GM23248 (cell line): ENCODE data around the gene IZUMO4. TPM values are rescaled to one million over a fixed set of nuclear protein-coding genes. Genes with fewer than 3 reads are reported as not detected.
A peak's percentile ranks its signal among the peaks of the same experiment; 100 is the strongest.

Experiments used
- DNase-seq: peaks from one replicate; pipeline ENCODE4 v3.0.0-alpha.2; 2015
- H2AFZ ChIP-seq: fragments of 200-600 bp; sonication (generic); 2 replicates; pipeline ENCODE4 v1.6.1; 2016; ENCODE audit warnings: antibody characterized with exemption
- H3F3A ChIP-seq: fragments of 200-600 bp; sonication (generic); 2 replicates; pipeline ENCODE4 v1.6.1; 2016; ENCODE audit warnings: mild to moderate bottlenecking, antibody characterized with exemption, mixed run types; ENCODE audit not compliant: insufficient read depth
- H3K27ac ChIP-seq: fragments of 200-600 bp; sonication (generic); 2 replicates; pipeline ENCODE4 v1.5.1; 2016; ENCODE audit warnings: mild to moderate bottlenecking
- H3K27me3 ChIP-seq: fragments of 200-600 bp; sonication (generic); replicated peaks from 2 replicates; pipeline ENCODE4 v1.6.1; 2016; ENCODE audit warnings: mild to moderate bottlenecking; ENCODE audit not compliant: insufficient read depth
- H3K36me3 ChIP-seq: fragments of 200-600 bp; sonication (generic); 2 replicates; pipeline ENCODE4 v1.6.1; 2016; ENCODE audit warnings: low read depth, mild to moderate bottlenecking
- H3K4me1 ChIP-seq: fragments of 200-600 bp; sonication (generic); 2 replicates; pipeline ENCODE4 v1.6.1; 2016; ENCODE audit warnings: mild to moderate bottlenecking; ENCODE audit not compliant: insufficient read depth
- H3K4me2 ChIP-seq: fragments of 200-600 bp; sonication (generic); one replicate; pipeline ENCODE4 v1.6.1; 2016; ENCODE audit warnings: mild to moderate bottlenecking; ENCODE audit not compliant: unreplicated experiment
- H3K4me3 ChIP-seq: fragments of 200-600 bp; sonication (generic); 2 replicates; pipeline ENCODE4 v1.5.1; 2016; ENCODE audit warnings: mild to moderate bottlenecking
- H3K79me2 ChIP-seq: fragments of 200-600 bp; sonication (generic); 2 replicates; pipeline ENCODE4 v1.6.1; 2016; ENCODE audit warnings: mild to moderate bottlenecking; ENCODE audit not compliant: insufficient read depth
- H3K9ac ChIP-seq: fragments of 200-600 bp; sonication (generic); 2 replicates; pipeline ENCODE4 v1.6.1; 2016; ENCODE audit warnings: mild to moderate bottlenecking
- H3K9me2 ChIP-seq: fragments of 200-600 bp; sonication (generic); 2 replicates; pipeline ENCODE4 v1.6.1; 2016; ENCODE audit warnings: mixed run types, mild to moderate bottlenecking, moderate library complexity; ENCODE audit not compliant: insufficient read depth
- H3K9me3 ChIP-seq: fragments of 200-600 bp; sonication (generic); one replicate; pipeline ENCODE4 v1.6.1; 2017; ENCODE audit warnings: low read depth
- H4K20me1 ChIP-seq: fragments of 200-600 bp; sonication (generic); 2 replicates; pipeline ENCODE4 v1.6.0; 2016; ENCODE audit not compliant: insufficient read depth
- EZH2 ChIP-seq: fragments of 200-600 bp; sonication (generic); IDR thresholded peaks from 2 replicates; pipeline ENCODE4 v1.6.1; 2018; ENCODE audit warnings: antibody characterized with exemption, mild to moderate bottlenecking; ENCODE audit not compliant: insufficient read depth, poor library complexity, severe bottlenecking
- EZH2phosphoT487 ChIP-seq: fragments of 200-600 bp; sonication (generic); IDR thresholded peaks from 2 replicates; pipeline ENCODE4 v1.6.1; 2018; ENCODE audit warnings: antibody characterized with exemption, moderate library complexity, mild to moderate bottlenecking, low read depth; ENCODE audit not compliant: insufficient read depth
- WGBS, 2 experiments: methylation state at CpG; one replicate each; pipeline ENCODE4 v1.1.6; 2015 to 2017; ENCODE audit warnings: low lambda C conversion rate in 2 of 2, low coverage in 1 of 2; ENCODE audit errors: missing lambda C conversion rate in 2 of 2; 5-methylcytosine and 5-hydroxymethylcytosine counted together
- in situ Hi-C: fragments of 300-500 bp; cut with MboI; formaldehyde crosslinking; loops from 2 replicates; pipeline ENCODE4 v1.15.0; 2020
- polyA plus RNA-seq: library from polyadenylated mRNA; unstranded; fragments of >200 nt; fragmentation: Nextera tagmentation; extraction: Ambion mirVana; gene quantifications from 2 replicates; pipeline ENCODE4 v1.2.1, GENCODE V29; 2016
- total RNA-seq: library from RNA; depleted of rRNA; stranded (reverse); fragments of >200 nt; shearing (Covaris generic); gene quantifications from 2 replicates; pipeline ENCODE4 v1.2.3, GENCODE V29; 2014

Gene IZUMO4
- total and polyA plus RNA-seq, 2 experiments from 2014 or later, result 0.89 to 1.6 TPM

DNA sequence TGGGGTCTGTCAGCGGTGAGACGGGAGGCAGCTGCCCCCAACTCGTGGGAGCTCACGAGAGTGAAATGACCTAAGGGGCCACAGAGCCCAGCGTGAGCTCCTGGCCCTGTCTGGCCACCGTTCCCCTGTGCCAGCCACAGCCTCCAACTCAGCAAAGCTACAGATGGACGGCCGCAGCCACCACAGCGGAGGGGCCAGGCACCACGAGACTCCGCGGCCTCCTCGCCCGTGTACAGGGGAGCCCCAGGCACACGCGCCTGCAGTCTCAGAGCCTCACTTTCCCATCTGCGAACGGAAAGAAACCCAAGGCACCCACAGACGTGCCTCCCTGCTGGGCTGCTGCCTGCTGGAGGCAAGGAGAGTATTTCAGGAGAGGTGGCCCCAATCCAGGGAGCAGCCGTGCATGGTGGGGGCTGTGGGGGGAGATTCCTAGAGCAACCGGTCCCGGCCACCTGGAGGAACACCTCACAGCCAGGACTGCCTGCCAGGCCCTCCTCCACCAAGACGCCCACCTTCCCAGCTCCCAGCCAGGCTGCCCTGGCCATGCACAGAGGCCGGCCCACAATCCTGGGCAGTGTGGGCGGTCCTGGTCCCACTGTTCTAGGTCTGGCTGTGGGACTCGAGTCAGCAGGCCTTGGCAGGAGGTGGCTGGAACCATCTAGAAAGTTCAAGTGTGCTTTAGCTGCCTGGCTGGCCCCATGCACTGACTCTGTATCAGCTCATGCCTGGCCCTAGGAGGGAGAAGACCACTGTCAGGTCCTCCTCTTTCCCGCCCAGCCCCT is 47.6 kb upstream of the IZUMO4 start:
- Histone ChIP-seq H3K27me3 (no peaks in the 10 kb centered on the region), H3K4me1 (peaks cover 18% of the 10 kb centered on the region; the same call in 1 of the 2 replicates), H3K4me3 (peak overlapping the region; percentile 97), H3K9me2 (no peaks in the 10 kb centered on the region), H3K9ac (peak overlapping the region; percentile 85), H3K9me3 (no peaks in the 10 kb centered on the region), H3K27ac (peak overlapping the region; percentile 44), H3K36me3 (peaks cover 9% of the 10 kb centered on the region; the same call in 1 of the 2 replicates), H2AFZ (no peak overlapping the region), H4K20me1 (peaks cover 8% of the 10 kb centered on the region), H3K4me2 (peak overlapping the region; percentile 97), H3K79me2 (peaks cover 59% of the 10 kb centered on the region), H3F3A (no peaks in the 10 kb centered on the region)
- in situ Hi-C loops, result no loop called here
- WGBS, 2 experiments, result 55 to 57% methylated on average over 26 to 27 of the region's 27 CpGs
- peak; percentile 63 for DNase-seq
- TF ChIP-seq EZH2 (no peak), EZH2phosphoT487 (no peak)

DNA sequence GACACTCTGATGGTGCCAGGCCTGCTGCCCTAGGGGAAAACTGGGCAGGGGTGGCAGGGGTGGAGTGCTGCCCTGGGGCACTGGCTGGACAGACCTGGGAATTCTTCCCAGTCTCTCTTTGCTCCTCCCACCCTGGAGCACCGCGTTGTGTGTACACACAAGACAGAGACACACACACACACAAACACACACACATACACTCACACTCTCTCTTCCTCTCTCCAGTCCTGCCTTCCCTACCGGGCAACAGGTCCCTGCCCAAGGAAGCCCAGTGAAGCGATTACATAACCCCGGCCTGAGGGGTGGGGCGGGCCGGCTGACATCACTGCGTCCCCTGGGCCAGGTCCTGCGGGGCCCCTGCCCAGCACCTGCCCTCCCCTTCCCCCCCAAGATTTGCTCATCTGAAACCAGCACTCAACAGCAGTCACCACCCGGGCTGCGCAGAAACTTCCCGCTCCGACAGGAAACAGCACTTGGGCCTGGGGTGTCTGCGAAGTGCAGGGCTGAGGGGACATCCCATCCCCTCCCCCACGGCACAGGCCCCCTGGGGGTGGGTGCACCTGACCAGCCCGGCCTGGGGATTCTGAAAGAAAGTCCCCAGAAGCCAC is 46.9 kb upstream of the IZUMO4 start:
- H3K9ac ChIP-seq, result peak overlapping the region; percentile 85
- in situ Hi-C loops, result no loop called here

DNA sequence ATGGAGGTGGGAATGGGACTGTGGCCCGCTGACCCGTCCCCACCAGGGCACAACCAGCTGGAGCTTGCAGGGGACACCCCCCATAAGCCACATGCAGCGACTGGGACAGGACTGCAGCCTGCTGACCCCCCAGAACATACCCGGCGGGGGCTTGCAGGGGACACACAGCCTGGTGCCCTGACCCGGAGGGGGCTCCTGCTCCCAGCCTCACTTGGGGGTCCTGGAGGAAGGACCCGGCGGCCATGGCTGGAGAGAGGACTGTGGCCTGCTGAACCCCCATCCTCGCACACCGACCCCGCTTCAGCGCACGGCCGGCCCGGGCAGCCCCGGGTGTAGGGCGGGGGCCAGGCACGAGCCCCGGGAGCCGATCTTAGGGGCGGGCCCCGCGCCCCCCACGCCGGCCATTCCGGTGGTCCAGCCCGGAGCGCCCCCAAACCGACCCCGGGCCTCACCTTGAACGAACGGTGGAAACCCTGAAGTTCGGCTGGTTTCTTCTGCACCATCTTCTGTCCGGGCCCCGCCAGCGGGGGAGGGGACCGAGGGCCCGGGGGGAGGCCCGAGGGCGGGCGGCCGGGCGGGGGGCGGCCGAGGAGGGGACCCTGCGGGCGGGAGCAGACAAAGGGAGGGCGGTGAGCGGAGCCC is 46.2 kb upstream of the IZUMO4 start:
- DNase-seq, result peak; percentile 54
- Histone ChIP-seq H3K27ac (peak overlapping the region; percentile 44), H4K20me1 (peaks cover 8% of the 10 kb centered on the region; the same call in 1 of the 2 replicates), H3K4me1 (peaks cover 19% of the 10 kb centered on the region; the same call in 1 of the 2 replicates), H3K9me3 (no peaks in the 10 kb centered on the region), H3K79me2 (peaks cover 50% of the 10 kb centered on the region), H3K9me2 (no peaks in the 10 kb centered on the region), H3K4me3 (peak overlapping the region; percentile 97), H2AFZ (no peak overlapping the region), H3K36me3 (peaks cover 9% of the 10 kb centered on the region; the same call in 1 of the 2 replicates), H3K9ac (peak overlapping the region; percentile 85), H3F3A (0 out of 2 replicates have a peak, but pooled peaks cover 2% of the 10 kb centered on the region), H3K27me3 (no peaks in the 10 kb centered on the region), H3K4me2 (peak overlapping the region; percentile 97)
- no peak for TF ChIP-seq EZH2phosphoT487
- no peak for TF ChIP-seq EZH2
- 2 to 4% methylated on average over 27 to 42 of the region's 49 CpGs for WGBS, 2 experiments
- in situ Hi-C loops, result no loop called here

More for the DNA sequence above, 46.9 kb upstream of the IZUMO4 start:
- no peaks in the 10 kb centered on the region for H3K27me3 ChIP-seq
- peaks cover 9% of the 10 kb centered on the region; the same call in 1 of the 2 replicates for H3K36me3 ChIP-seq
- peaks cover 8% of the 10 kb centered on the region for H4K20me1 ChIP-seq
- peak overlapping the region; percentile 97 for H3K4me2 ChIP-seq
- no peak overlapping the region for H2AFZ ChIP-seq
- no peaks in the 10 kb centered on the region for H3K9me3 ChIP-seq
- no peaks in the 10 kb centered on the region for H3F3A ChIP-seq
- peak overlapping the region; percentile 44 for H3K27ac ChIP-seq
- DNase-seq, result peak; percentile 77
- TF ChIP-seq EZH2 (no peak), EZH2phosphoT487 (no peak)
- peak overlapping the region; percentile 97 for H3K4me3 ChIP-seq
- 3 to 5% methylated on average over 14 to 16 of the region's 16 CpGs for WGBS, 2 experiments
- no peaks in the 10 kb centered on the region for H3K9me2 ChIP-seq
- peaks cover 57% of the 10 kb centered on the region for H3K79me2 ChIP-seq
- H3K4me1 ChIP-seq, result peaks cover 18% of the 10 kb centered on the region; the same call in 1 of the 2 replicates

DNA sequence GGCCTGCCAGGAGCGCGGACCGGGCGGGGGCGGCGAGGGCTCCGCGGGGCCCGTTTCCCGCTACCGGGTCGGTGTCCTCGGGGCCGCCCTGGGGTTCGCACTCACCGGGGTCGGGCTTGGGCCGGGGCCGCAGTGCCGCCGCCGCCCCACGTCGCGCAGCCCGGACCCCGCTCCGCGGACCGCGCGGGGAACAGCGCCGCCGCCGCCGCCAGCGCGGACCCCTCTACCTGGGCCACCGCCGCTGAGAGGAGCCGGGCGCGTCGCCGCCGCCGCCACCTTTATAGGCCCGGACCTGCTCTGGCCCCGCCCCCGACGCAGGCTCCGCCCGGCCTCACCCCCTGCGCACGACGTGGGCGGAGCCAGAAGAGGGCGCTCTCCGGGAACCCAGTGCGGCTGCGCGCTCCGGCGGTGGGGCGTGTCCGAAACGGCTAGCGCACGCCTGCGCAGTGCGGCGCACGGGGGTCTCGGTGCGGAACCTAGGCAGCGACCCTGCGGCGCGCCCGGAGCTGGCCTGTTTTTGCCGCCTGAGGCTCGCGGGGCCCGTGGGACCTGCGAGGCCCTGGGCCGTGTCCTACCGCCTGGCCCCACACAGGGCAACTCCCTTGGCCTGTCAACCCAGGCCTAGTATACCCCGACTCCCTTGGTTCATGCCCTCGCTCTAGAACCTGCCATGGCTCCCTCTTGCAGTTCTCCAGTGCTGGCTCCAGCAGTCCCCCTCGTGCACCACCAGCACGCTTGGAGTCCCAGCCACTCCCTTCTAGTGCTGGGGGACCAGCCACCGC is 45.5 kb upstream of the IZUMO4 start, which contains the start of gene MKNK2:
Gene MKNK2 (minus strand): TSS at position 254 of the 782 bp plus-strand sequence. CDS start 393 bp downstream, outside the sequence.
- Histone ChIP-seq H3K79me2 (peaks cover 45% of the 10 kb centered on the region), H3K9ac (peak within 1 kb of the TSS; percentile 85), H3K36me3 (peaks cover 3% of the 10 kb centered on the region; the same call in 1 of the 2 replicates), H3K4me2 (peak within 1 kb of the TSS; percentile 97), H3K9me2 (no peaks in the 10 kb centered on the region), H3K4me3 (peak within 1 kb of the TSS; percentile 97), H3K27ac (peak within 1 kb of the TSS; percentile 44), H3K27me3 (no peaks in the 10 kb centered on the region), H3K9me3 (no peaks in the 10 kb centered on the region), H3F3A (0 out of 2 replicates have a peak, but pooled peaks cover 4% of the 10 kb centered on the region), H3K4me1 (peaks cover 26% of the 10 kb centered on the region; the same call in 1 of the 2 replicates), H2AFZ (peak within 1 kb of the TSS; percentile 84), H4K20me1 (peaks cover 8% of the 10 kb centered on the region; the same call in 1 of the 2 replicates)
- WGBS, 2 experiments, result 2% methylated on average over 60 to 62 of the region's 93 CpGs
- DNase-seq, result peak; percentile 96
- TF ChIP-seq EZH2 (no peak), EZH2phosphoT487 (no peak)
- in situ Hi-C loops, result no loop called here
